Measurements from ENCODE around the gene VPS41.

Gene VPS41

GRCh38 chr7:38908759-38909335 lies at the start of gene VPS41:
Gene VPS41 (minus strand): TSS chr7:38909191. CDS start chr7:38909174, 17 bp downstream.
- peak; percentile 80 for DNase-seq (ENCODE audit: low read depth)
- peak within 1 kb of the TSS; percentile 93 for H3K4me3 ChIP-seq (ENCODE audit: low read depth, low read length)
- TF ChIP-seq, protein P1, sequence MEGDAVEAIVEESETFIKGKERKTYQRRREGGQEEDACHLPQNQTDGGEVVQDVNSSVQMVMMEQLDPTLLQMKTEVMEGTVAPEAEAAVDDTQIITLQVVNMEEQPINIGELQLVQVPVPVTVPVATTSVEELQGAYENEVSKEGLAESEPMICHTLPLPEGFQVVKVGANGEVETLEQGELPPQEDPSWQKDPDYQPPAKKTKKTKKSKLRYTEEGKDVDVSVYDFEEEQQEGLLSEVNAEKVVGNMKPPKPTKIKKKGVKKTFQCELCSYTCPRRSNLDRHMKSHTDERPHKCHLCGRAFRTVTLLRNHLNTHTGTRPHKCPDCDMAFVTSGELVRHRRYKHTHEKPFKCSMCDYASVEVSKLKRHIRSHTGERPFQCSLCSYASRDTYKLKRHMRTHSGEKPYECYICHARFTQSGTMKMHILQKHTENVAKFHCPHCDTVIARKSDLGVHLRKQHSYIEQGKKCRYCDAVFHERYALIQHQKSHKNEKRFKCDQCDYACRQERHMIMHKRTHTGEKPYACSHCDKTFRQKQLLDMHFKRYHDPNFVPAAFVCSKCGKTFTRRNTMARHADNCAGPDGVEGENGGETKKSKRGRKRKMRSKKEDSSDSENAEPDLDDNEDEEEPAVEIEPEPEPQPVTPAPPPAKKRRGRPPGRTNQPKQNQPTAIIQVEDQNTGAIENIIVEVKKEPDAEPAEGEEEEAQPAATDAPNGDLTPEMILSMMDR (IDR thresholded peaks at IDR 0.05; ENCODE audit: low read depth, low read length) = no peak
- peak; percentile 54 for TF ChIP-seq MAX (IDR thresholded peaks at IDR 0.05; ENCODE audit: low read depth, low read length)
- no peak for TF ChIP-seq MYC (IDR thresholded peaks at IDR 0.05; ENCODE audit: low read depth, low read length)
- TF ChIP-seq POLR2A (IDR thresholded peaks at IDR 0.05; ENCODE audit: extremely low read depth, insufficient read length) = peak; percentile 72

DNA sequence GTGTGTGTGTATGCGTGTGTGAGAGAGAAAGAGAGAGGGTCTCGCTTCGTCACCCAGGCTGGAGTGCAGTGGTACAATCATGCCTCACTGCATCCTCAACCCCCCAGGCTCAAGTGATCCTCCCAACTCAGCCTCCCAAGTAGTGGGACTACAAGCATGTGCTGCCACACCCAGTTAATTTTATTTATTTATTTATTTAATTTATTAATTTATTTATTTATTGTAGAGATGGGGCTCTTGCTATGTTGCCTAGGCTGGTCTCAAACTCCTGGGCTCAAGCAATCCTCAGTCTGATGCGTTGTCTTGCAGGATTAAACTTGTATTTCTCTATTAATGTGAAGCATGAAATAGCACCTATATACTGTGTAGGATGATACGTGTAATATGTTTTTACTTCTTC lies 46.9 kb upstream of the VPS41 start:
- no peak for TF ChIP-seq MAX (IDR thresholded peaks at IDR 0.05; ENCODE audit: low read depth, low read length)
- TF ChIP-seq, protein P1 (IDR thresholded peaks at IDR 0.05; ENCODE audit: low read depth, low read length) = no peak
- TF ChIP-seq MYC (IDR thresholded peaks at IDR 0.05; ENCODE audit: low read depth, low read length) = no peak
- no peak for TF ChIP-seq POLR2A (IDR thresholded peaks at IDR 0.05; ENCODE audit: extremely low read depth, insufficient read length)
- H3K4me3 ChIP-seq (ENCODE audit: low read depth, low read length) = no peak overlapping the region
- DNase-seq (ENCODE audit: low read depth) = no peak

DNA sequence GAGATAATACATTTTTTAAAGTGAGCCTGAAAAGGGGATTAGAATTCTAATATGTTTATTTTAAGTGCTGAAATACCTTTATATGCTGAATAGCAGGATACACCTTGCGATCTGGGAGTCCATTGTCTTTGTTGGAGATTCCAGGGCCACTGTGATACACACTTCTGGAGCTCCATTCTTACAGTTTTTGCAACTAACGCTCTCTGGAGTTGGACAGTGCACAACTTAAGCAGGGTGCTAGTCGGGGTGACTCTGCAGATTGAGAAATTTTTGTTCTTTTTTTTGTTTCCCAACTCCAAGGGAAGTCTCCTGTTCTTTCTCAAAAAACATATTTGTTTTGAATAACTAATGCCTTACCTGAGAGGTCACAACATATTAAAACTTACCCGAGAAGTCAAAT lies 45.0 kb upstream of the VPS41 start:
- no peak overlapping the region for H3K4me3 ChIP-seq (ENCODE audit: low read depth, low read length)
- no peak for DNase-seq (ENCODE audit: low read depth)
- TF ChIP-seq POLR2A (IDR thresholded peaks at IDR 0.05; ENCODE audit: extremely low read depth, insufficient read length) = no peak
- no peak for TF ChIP-seq MAX (IDR thresholded peaks at IDR 0.05; ENCODE audit: low read depth, low read length)
- TF ChIP-seq, protein P1 (IDR thresholded peaks at IDR 0.05; ENCODE audit: low read depth, low read length) = no peak
- no peak for TF ChIP-seq MYC (IDR thresholded peaks at IDR 0.05; ENCODE audit: low read depth, low read length)

- no peak for DNase-seq (ENCODE audit: low read depth)
- no peak overlapping the region for H3K4me3 ChIP-seq (ENCODE audit: low read depth, low read length)
Measured at GRCh38 chr7:38953227-38953626, 44.2 kb upstream of the VPS41 start.

GRCh38 chr7:38951213-38951612 lies 42.2 kb upstream of the VPS41 start:
- no peak overlapping the region for H3K4me3 ChIP-seq (ENCODE audit: low read depth, low read length)
- TF ChIP-seq, protein P1 (IDR thresholded peaks at IDR 0.05; ENCODE audit: low read depth, low read length) = no peak
- TF ChIP-seq POLR2A (IDR thresholded peaks at IDR 0.05; ENCODE audit: extremely low read depth, insufficient read length) (no peak), MYC (IDR thresholded peaks at IDR 0.05; ENCODE audit: low read depth, low read length) (no peak), MAX (IDR thresholded peaks at IDR 0.05; ENCODE audit: low read depth, low read length) (no peak)
- no peak for DNase-seq (ENCODE audit: low read depth)

More at GRCh38 chr7:38953227-38953626, 44.2 kb upstream of the VPS41 start:
- TF ChIP-seq, protein P1 (IDR thresholded peaks at IDR 0.05; ENCODE audit: low read depth, low read length) = no peak
- TF ChIP-seq POLR2A (IDR thresholded peaks at IDR 0.05; ENCODE audit: extremely low read depth, insufficient read length) = no peak
- TF ChIP-seq MYC (IDR thresholded peaks at IDR 0.05; ENCODE audit: low read depth, low read length) = no peak
- no peak for TF ChIP-seq MAX (IDR thresholded peaks at IDR 0.05; ENCODE audit: low read depth, low read length)

Data from NB4 (cell line).